Measurements from ENCODE around the gene CHD3. TPM values are rescaled to one million over a fixed set of nuclear protein-coding genes. Genes with fewer than 3 reads are reported as not detected.

The CHD3 gene
- total RNA-seq, 1 experiment from 2014 or later, result 41.5 TPM

- in situ Hi-C loops (cut with HindIII; ENCODE audit: low sequenced_read_pairs), result no loop called here
- DNase-seq (ENCODE audit: low spot score), result no peak
These were observed 39.3 kb upstream of the CHD3 start for GRCh38 chr17:7849130-7849750.

DNA sequence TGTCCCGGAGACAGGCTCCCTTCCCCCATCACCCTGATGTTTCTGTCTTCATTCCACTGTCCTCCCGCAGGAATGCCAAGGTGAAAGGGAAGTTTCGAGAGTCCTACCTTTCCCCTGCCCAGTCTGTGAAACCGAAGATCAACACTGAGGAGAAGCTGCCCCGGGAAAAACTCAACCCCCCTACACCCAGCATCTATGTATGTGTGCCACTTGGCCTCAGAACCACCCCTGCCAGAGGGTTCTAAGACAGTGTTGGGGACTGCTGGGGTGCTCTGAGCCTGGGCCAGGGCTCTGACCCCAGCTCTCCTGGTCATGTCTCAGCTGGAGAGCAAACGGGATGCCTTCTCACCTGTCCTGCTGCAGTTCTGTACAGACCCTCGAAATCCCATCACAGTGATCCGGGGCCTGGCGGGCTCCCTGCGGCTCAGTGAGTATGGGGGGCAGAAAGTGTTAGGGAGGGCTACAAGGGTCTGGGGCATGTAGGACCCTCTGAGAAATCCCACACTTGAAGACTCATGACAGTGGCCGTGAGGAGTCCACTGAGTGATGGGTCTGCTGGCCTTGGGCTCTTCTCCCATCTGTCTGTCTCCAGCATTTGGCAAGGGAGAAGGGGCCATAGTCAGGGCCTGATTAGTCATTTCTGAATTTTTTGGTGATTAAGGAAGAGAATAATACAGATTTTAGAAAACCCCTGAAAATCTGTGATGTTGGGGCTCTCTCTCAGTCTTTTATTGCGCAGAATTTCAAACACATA, 38.7 kb upstream of the CHD3 start:
- in situ Hi-C loops (cut with HindIII; ENCODE audit: low sequenced_read_pairs), result no loop called here
- DNase-seq (ENCODE audit: low spot score), result no peak

DNA sequence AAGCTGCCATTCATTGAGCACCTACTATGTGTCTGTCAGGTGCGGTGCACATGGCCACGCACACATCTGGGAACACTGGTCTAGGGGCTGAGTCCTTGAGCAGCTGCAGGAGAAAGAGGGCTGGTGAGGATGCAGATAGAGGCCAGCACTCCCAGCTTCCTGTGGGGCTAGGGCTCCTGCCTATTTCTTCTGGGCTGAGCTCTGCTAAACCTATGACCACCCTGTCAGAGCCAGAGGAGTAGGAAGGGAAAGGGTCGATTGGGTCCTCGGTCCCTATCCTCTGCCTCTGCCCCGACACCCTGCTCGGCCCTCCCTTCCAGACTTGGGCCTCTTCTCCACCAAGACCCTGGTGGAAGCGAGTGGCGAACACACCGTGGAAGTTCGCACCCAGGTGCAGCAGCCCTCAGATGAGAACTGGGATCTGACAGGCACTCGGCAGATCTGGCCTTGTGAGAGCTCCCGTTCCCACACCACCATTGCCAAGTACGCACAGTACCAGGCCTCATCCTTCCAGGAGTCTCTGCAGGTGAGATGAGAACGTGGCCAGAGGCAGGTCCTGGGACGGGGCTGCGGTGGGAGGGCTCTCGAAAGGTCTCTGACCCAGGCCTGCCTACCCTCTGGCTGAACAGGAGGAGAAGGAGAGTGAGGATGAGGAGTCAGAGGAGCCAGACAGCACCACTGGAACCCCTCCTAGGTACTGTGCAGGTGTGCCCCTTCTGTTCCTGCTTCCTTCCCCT, 37.7 kb upstream of the CHD3 start:
- DNase-seq (ENCODE audit: low spot score), result no peak
- in situ Hi-C loops (cut with HindIII; ENCODE audit: low sequenced_read_pairs), result no loop called here

GRCh38 chr17:7851438-7852261, 36.9 kb upstream of the CHD3 start:
- in situ Hi-C loops (cut with HindIII; ENCODE audit: low sequenced_read_pairs), result no loop called here
- peak; percentile 95 for DNase-seq (ENCODE audit: low spot score)

GRCh38 chr17:7852262-7852670, 36.3 kb upstream of the CHD3 start:
- in situ Hi-C loops (cut with HindIII; ENCODE audit: low sequenced_read_pairs), result no loop called here
- no peak for DNase-seq (ENCODE audit: low spot score)

- no peak for DNase-seq (ENCODE audit: low spot score)
- in situ Hi-C loops (cut with HindIII; ENCODE audit: low sequenced_read_pairs), result no loop called here
These were observed 35.5 kb upstream of the CHD3 start for GRCh38 chr17:7852919-7853690.

DNA sequence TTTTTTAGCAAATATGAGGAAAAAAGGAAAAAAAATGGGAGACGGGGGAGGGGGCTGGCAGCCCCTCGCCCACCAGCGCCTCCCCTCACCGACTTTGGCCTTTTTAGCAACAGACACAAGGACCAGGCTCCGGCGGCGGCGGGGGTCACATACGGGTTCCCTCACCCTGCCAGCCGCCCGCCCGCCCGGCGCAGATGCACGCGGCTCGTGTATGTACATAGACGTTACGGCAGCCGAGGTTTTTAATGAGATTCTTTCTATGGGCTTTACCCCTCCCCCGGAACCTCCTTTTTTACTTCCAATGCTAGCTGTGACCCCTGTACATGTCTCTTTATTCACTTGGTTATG, 34.9 kb upstream of the CHD3 start:
- in situ Hi-C loops (cut with HindIII; ENCODE audit: low sequenced_read_pairs), result no loop called here
- no peak for DNase-seq (ENCODE audit: low spot score)

DNA sequence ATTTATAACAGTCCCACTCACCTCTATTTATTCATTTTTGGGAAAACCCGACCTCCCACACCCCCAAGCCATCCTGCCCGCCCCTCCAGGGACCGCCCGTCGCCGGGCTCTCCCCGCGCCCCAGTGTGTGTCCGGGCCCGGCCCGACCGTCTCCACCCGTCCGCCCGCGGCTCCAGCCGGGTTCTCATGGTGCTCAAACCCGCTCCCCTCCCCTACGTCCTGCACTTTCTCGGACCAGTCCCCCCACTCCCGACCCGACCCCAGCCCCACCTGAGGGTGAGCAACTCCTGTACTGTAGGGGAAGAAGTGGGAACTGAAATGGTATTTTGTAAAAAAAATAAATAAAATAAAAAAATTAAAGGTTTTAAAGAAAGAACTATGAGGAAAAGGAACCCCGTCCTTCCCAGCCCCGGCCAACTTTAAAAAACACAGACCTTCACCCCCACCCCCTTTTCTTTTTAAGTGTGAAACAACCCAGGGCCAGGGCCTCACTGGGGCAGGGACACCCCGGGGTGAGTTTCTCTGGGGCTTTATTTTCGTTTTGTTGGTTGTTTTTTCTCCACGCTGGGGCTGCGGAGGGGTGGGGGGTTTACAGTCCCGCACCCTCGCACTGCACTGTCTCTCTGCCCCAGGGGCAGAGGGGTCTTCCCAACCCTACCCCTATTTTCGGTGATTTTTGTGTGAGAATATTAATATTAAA, 34.4 kb upstream of the CHD3 start:
- DNase-seq (ENCODE audit: low spot score), result no peak

DNA sequence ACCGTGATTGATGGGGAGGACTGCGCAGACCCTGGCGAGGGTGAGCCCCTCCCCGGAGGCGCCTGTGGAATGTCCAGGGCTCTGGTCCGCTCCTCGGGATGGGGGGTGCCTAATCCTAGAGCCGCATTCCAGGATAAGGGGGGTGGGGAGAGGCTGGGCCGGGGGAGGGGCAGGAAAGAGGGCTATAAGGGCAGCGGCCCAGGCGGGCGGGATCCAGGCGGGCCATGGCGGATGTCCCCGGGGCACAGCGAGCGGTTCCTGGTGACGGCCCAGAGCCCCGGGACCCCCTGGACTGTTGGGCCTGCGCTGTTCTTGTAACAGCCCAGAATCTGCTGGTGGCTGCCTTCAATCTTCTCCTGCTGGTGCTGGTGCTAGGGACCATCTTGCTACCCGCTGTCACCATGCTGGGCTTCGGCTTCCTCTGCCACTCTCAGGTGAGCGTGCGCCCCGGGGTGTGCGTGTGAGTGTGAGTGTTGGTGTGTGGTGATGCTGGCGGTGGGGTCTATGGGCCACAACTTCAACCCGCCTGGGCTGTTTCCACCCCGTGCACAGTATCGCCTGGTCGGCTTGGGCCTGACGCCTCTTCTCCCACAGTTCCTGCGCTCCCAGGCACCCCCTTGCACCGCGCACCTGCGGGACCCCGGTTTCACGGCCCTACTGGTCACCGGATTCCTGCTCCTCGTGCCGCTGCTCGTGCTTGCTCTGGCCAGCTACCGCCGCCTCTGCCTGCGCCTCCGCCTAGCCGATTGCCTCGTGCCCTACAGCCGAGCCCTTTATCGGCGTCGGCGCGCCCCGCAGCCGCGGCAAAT, 33.5 kb upstream of the CHD3 start, which contains the start of gene TMEM88:
Gene TMEM88 (plus strand): TSS at position 216 of the 809 bp plus-strand sequence. CDS start 9 bp downstream, at position 225.
- DNase-seq (ENCODE audit: low spot score), result no peak
- in situ Hi-C loops (cut with HindIII; ENCODE audit: low sequenced_read_pairs), result no loop called here

More for the DNA sequence above, 34.4 kb upstream of the CHD3 start:
- in situ Hi-C loops (cut with HindIII; ENCODE audit: low sequenced_read_pairs), result no loop called here

- DNase-seq (ENCODE audit: low spot score), result no peak
- in situ Hi-C loops (cut with HindIII; ENCODE audit: low sequenced_read_pairs), result no loop called here
These were observed 33.0 kb upstream of the CHD3 start for GRCh38 chr17:7855660-7856010.

DNA sequence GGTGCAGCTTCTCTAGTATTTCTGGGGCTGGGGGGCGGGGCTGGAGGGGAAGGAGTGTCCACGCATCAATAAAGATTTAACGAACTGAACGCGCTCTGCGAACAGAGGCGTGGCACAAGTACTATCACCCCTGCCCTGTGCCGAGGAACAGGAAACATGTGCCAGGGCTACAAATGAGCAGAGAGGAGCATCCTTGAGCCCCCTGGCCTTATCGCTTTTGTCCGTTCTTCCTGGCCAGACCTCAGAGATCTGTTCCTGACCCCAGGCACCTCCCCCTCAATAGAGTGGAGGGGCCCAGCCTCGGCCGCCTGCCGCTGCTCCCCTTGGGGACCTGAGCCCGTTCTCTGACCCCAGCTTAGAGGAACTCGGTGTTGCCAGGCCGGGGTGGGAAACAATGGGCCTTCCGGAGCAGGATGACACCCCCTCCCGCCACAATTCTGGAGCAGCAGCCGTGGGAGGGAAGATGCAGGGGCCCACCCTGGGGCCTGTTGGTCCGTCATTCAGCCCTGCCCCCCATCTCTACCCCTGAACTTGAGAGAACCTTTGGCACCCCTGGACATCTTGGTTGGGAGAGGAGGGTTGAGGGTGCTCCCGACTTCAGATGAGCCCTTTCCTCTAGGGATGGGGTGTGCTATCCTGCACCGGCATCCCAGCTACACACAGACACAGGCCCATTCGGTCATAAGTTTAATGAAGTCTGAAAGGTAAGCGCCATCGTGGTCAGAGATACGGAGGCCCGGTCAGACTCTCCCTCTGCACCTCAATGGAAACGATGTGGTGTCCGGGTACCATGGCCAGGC, 32.4 kb upstream of the CHD3 start:
- DNase-seq (ENCODE audit: low spot score), result no peak
- in situ Hi-C loops (cut with HindIII; ENCODE audit: low sequenced_read_pairs), result no loop called here

DNA sequence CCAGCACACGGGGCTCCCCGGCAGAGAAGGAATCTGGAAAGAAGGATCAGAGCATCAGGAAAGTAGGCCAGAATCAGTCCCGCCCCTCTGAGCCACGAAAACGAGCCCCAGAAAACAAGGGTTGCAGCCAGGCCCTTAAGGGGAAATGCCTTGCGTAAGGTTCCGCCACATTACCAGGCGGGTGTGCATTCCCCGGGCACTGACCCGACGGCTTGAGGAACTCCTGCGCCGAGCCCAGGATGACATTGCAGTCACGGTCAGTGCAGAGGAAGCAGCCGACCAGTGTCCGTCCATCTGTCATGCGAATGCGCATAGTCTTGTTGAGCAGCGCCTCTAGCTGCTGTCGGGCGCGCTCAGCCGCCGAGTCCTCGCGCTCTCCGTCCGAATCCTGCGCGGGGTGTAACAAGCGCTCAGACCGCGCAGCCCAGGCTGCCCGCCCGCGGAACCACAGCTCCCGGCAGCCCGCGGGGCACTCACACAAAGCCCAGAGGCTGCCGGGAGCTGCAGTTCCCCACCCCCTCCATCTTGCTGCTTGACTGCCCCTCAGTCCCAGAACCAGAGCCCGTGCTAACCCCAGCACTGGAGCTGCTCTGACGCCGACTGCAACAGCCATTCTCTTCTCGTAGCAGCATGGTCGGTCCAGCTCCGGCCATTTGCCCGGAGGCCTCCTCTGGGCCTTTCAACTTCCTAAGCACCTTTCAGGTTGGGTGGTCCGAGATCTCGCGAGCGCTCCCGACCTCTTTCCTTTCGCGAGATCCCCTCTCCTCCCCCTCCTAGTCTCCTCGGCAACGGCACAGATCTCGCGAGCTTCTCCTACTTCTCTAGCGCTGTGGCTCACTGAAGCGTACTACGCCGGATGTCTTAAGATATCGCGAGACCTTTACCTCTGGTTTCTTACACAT, 31.5 kb upstream of the CHD3 start, which contains the start of gene NAA38:
Gene NAA38 (minus strand): TSS at position 749 of the 902 bp plus-strand sequence. CDS start 96 bp downstream, at position 653.
- in situ Hi-C loops (cut with HindIII; ENCODE audit: low sequenced_read_pairs), result no loop called here
- peak; percentile 100 for DNase-seq (ENCODE audit: low spot score)

- peak; percentile 97 for DNase-seq (ENCODE audit: low spot score)
- in situ Hi-C loops (cut with HindIII; ENCODE audit: low sequenced_read_pairs), result no loop called here
These were observed 30.7 kb upstream of the CHD3 start, which contains the start of gene CYB5D1 for GRCh38 chr17:7857713-7858521. Gene CYB5D1 (plus strand): TSS chr17:7858003. CDS start chr17:7858135, 132 bp downstream.

GRCh38 chr17:7858522-7858810, 30.1 kb upstream of the CHD3 start:
- no peak for DNase-seq (ENCODE audit: low spot score)
- in situ Hi-C loops (cut with HindIII; ENCODE audit: low sequenced_read_pairs), result no loop called here

GRCh38 chr17:7859028-7859427, 29.6 kb upstream of the CHD3 start:
- in situ Hi-C loops (cut with HindIII; ENCODE audit: low sequenced_read_pairs), result no loop called here
- no peak for DNase-seq (ENCODE audit: low spot score)

All from G401 (cell line).